Measurements from ENCODE around the gene CYP21A2.
A peak's percentile ranks its signal among the peaks of the same experiment; 100 is the strongest.
"Not testable (repeated sequence)": the region's sequence is repeated elsewhere in the genome, so short reads cannot be mapped to it uniquely, and the experiment has no call there.

The CYP21A2 gene

GRCh38 chr6:32035283-32036013 lies 2.8 kb upstream of the CYP21A2 start:
- DNase-seq = not testable (repeated sequence)

- not testable (repeated sequence) for DNase-seq
Measured at GRCh38 chr6:32037136-32037535, 1.1 kb upstream of the CYP21A2 start.

- DNase-seq = not testable (repeated sequence)
Measured at GRCh38 chr6:32038878-32039277, 663 bp downstream of the CYP21A2 start.

- not testable (repeated sequence) for DNase-seq
Measured at GRCh38 chr6:32039321-32040274, 1.4 kb downstream of the CYP21A2 start.

GRCh38 chr6:32040299-32041049 lies 2.3 kb downstream of the CYP21A2 start:
- not testable (repeated sequence) for DNase-seq

GRCh38 chr6:32041050-32041321 lies 2.8 kb downstream of the CYP21A2 start:
- DNase-seq = not testable (repeated sequence)

- DNase-seq = not testable (repeated sequence)
Measured at GRCh38 chr6:32041385-32041784, 3.2 kb downstream of the CYP21A2 start.

- DNase-seq = not testable (repeated sequence)
Measured at GRCh38 chr6:32042276-32042675, 4.1 kb downstream of the CYP21A2 start.

- DNase-seq = not testable (repeated sequence)
Measured at GRCh38 chr6:32043589-32044380, 5.6 kb downstream of the CYP21A2 start.

- DNase-seq = not testable (repeated sequence)
Measured at GRCh38 chr6:32044916-32045315, 6.7 kb downstream of the CYP21A2 start.

- no peak for DNase-seq
Measured at GRCh38 chr6:32045811-32046449, 7.7 kb downstream of the CYP21A2 start.

- no peak for DNase-seq
Measured at GRCh38 chr6:32046450-32047083, 8.4 kb downstream of the CYP21A2 start.

- no peak for DNase-seq
Measured at GRCh38 chr6:32047084-32047478, 8.9 kb downstream of the CYP21A2 start.

GRCh38 chr6:32047539-32047854 lies 9.3 kb downstream of the CYP21A2 start:
- DNase-seq = no peak

GRCh38 chr6:32047855-32048766 lies 9.9 kb downstream of the CYP21A2 start:
- DNase-seq = peak; percentile 49 to 68

GRCh38 chr6:32049149-32049548 lies 10.9 kb downstream of the CYP21A2 start:
- DNase-seq = not testable (repeated sequence)

GRCh38 chr6:32049736-32050135 lies 11.5 kb downstream of the CYP21A2 start:
- not testable (repeated sequence) for DNase-seq

GRCh38 chr6:32050562-32050961 lies 12.3 kb downstream of the CYP21A2 start:
- no peak for DNase-seq

- DNase-seq = not testable (repeated sequence)
Measured at GRCh38 chr6:32052626-32053025, 14.4 kb downstream of the CYP21A2 start.

GRCh38 chr6:32053314-32053713 lies 15.1 kb downstream of the CYP21A2 start:
- not testable (repeated sequence) for DNase-seq

All from CD4-positive, alpha-beta T cell treated with Interferon alpha-2 for 1 hour (primary cell).